DMS53 treated with DMSO at 0.1 percent for 48 hours (cell line): ENCODE data around the gene CST8.

Source experiments
- DNase-seq: peaks from one replicate; lab custom pipeline; 2025; ENCODE audit not compliant: unreplicated experiment; lab: John Stamatoyannopoulos, UW

Gene CST8

DNA sequence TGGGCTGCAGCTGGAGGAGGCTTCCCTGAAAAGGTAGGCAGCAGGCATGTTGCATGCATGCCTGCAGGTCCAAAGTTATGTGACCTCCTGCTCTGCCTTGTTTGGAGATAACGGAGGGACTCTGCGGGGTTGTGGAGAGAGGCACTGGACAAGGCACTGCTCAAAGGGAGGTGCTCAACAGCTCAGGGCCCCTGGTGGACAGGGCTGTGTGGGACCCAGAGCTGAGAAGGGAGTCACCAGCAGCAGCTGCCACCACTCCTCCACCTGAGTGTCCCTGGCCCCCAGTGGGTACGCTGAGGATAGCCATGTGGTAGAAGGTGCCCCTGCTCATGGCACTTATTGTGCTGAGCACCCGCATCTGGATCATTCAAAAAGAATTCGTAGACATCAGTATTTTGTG lies 15.5 kb upstream of the CST8 start:
- no peak for DNase-seq

- no peak for DNase-seq
Measured at GRCh38 chr20:23476015-23476754, 14.7 kb upstream of the CST8 start.

DNA sequence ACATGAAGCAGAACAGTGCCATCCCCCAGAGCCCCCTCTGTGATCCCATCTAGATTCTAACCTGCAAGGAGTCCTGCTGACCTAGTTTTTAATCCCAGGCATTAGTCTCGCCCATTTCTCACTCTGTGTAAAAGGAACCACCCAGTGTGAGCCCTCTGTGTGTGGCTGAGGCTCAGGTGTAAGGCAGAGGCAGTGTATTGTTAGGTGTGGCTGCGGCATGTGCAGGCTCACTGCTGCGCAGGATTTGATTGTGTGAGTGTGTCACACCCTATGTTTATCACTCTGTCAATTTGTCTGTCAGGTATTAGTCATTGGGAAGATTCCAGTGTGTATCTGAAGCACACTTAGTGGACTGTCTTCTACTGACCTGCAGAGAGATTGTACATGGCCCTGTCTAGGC lies 13.7 kb upstream of the CST8 start:
- no peak for DNase-seq

GRCh38 chr20:23479043-23479442 lies 11.9 kb upstream of the CST8 start:
- no peak for DNase-seq

DNA sequence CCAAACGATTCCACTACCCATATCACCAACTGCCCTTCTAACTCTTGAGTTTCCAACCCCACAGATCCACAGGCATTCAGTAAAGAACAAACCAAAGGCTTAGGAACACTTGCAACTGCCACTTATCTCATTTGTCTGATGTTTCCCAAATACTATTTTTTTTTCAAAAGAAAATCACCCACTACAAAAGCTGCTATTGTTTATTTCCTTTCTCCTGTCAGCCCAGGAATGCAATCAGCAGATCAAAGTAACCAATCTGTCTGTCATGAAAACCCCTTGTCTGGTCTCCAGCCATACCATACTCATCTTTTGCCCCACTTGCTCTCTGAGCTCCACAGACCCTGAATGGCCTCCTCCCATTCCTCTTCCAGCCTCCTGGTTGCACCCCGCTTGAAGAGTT lies 8.8 kb upstream of the CST8 start:
- DNase-seq: no peak

- DNase-seq: no peak
Measured at GRCh38 chr20:23484081-23484480, 6.8 kb upstream of the CST8 start.

DNA sequence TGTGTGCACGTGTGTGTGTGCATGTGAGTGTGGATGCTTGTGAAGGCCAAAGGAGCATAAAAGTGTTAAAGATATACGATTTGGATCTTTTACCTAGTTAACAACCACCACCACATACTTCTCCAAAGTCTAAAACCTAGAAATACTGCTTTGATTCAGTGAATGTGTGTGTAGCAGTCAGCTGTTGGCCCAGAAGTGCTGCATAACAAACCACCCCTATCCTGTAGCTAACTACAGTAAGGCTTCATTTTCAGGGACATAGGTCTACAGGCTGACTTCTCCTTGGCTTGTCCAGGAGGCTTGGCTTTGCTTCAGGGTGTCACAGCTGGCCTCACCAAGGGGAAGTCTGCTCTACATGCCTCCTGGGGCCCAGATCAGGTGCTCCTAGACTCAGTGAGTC lies 2.4 kb upstream of the CST8 start:
- no peak for DNase-seq

GRCh38 chr20:23488996-23489395 lies 1.9 kb upstream of the CST8 start:
- DNase-seq: no peak

DNA sequence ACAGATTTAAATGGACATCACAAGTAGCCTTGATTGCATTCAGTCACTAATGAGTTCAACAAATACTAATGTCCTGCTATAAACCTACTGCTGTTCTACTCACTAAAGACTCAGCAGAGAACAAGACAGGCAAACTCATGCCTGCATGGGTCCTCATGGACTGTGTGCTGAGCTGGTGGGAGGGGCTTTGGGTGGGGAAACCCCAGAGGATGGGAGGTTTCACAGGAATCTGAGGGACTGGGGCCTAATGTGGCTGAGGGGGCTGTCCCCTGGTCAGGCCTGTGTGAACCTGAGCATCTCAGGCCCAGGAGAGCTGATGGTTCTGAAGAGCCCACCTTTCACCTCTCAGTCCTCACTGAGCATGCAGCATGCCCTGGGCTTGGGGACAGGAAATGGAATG lies 1.4 kb downstream of the CST8 start:
- DNase-seq: no peak

- DNase-seq: no peak
Measured at GRCh38 chr20:23493172-23493772, 2.4 kb downstream of the CST8 start.

GRCh38 chr20:23497536-23497935 lies 6.6 kb downstream of the CST8 start:
- no peak for DNase-seq

- no peak for DNase-seq
Measured at GRCh38 chr20:23501926-23502325, 11.0 kb downstream of the CST8 start.

GRCh38 chr20:23503649-23504048 lies 12.7 kb downstream of the CST8 start:
- no peak for DNase-seq

DNA sequence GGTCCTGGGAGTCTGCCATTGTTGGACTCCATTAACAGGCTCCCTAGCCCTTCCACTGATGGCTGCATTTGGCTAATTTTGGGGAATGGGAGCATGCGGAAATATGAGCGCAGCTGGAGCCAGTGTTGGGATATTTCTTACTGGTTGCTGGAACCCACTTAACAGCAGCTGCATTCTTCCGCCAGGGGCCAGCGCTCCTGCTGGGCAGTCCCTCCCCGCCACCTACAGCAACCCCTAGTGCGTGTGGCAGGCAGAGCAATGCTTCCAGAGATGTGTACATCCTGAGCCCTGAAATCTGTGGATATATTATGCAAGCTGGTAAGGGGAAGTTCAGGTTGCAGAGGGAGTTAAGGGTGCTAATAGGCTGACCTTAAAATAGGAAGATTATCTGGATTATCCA lies 16.4 kb downstream of the CST8 start:
- DNase-seq: no peak

DNA sequence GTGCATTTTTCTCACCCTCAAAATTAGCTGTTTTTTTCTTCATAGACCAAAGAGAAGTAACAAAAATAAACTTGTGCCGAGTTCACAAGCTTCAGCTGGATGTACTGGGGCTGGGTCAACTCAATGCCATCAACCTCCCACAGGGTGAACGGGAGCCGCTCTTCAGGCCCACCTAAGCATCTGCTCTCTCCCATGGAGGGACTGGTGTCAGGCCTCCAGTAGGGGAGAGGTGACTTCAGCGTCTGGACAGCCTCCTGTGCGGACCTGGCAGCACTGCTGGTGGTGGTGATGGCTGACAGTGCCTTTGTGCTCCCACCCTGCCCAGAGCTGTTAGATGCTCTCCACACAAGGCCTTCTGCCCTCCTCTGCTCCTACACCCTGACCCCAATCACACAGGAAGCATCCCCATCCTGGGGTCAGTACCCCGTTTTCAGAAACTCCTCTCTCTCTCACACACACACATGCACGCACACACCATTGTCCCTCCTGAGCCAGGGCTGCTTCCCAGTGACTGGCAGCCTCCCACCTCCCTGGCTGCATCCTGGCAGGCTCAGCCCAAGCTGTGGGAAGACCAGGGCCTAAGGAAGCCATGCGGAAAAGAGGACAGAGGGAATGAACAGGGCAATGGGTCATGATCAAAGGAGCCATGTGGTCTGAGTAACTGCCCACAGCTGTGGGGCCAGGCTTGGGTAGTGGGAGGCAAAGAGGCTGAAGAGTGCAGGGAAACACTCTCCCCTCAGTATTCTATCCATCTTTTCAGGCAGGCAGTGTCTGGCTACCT lies 17.7 kb downstream of the CST8 start:
- no peak for DNase-seq

DNA sequence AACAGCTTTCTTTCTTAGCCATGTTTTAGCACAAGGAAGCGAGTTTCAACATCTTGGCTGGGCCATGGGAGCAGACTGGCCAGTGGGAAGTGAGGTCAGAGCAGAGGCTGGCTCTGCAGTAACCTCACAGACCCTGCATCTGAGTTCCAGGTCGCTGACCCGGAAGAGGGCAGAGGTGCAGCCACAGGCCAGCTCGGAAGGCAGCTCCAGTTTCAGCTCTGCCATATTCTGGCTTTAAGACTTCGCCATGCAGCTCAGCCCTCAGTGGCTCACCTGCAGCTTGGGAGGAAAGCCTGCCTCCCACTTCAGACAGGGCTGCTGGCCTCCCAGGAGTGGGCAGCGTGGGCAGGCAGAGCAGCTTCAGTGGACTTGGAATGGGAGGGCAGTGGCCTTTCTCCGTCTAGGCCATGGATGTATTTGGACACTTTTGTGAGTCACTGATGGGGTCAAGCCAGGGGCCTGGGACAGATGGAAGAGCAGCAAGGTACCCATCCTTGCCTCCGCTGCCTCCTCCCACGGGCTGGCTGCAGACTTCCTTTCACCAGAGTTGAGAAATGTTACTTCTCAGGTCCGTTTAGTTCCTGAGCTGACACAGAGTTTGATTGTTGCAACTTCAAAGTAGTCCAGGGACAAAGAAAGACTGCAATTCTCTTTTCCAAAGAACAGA lies 18.5 kb downstream of the CST8 start:
- no peak for DNase-seq

DNA sequence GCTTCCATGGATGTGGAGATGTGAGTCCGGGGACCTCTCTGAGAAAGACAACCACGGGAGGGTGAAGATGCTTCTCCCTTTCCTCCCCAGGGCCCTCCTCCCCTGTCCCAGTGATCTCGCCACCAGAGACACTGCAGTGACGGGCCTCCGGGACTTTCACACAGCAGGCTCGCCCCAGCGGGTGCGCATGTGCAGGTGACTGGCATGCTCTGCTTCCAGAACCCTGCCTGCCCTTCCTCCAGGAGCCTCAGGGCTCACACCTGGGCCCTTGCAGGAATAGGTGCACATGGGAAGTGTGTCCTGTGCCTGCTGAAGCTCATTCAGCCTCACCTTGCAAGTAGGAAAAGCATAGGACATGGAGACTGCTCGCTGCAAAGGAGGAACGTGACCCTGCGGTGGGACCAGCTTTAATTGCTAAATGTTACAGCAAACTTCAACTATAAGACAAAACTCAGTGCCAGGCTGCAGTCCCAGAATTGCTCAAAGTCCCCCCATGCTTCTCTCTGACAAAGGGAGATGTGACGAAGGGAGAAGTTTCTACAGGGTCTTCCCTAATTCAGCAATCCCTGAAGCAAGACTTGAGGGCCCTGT lies 19.2 kb downstream of the CST8 start:
- DNase-seq: no peak

GRCh38 chr20:23513164-23513563 lies 22.2 kb downstream of the CST8 start:
- no peak for DNase-seq

GRCh38 chr20:23514848-23515247 lies 23.9 kb downstream of the CST8 start:
- no peak for DNase-seq

DNA sequence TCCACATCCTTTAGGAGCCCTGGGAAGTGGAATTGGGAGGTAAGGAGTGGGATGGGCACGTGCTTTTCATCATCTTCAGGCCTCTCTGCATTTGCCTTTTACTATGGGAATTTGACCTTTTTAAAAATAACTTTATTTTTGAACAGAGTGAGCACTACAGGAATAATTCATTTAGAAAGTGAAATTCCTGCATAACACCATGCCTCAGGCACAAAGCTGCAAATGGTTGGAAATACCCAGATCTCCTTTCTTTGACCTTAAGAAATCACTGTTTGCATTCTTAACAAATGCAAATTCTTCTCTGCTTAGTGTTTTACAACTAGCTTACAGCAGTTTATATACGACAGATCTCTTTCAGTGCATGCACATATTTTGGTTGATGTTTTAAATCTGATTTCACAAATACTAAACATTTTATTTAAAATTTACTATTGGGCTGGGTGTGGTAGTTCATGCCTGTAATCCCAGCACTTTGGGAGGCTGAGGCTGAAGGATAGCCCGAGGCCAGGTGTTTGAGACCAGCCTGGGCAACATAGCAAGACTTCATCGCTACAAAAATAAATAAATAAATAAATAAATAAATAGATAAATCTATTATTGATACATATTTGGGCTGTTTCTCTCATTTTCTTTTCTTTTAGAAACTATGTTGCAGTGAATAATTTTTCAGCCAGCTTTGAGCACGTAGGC lies 24.5 kb downstream of the CST8 start:
- DNase-seq: no peak

DNA sequence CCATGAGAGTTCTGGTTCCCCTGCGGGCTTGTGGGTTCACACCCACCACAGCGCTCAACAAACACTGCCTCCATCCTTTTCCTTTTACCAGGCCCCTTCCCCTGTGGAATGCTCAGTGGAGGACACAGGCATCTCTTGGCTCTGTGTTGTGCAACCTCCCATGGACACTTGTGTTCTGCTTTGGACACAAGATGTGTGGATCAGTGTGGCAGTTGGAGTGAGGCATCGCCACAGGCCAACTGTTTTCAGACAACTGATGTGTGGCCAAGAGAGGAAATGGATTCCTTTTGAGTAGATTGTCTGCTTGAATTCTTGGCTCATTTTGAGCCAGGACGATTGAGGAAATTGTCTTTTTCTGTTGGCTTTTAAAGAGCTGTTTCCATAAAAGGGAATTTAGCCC lies 26.8 kb downstream of the CST8 start:
- DNase-seq: no peak
